Measurements from ENCODE around the gene CPED1.

Gene CPED1

GRCh38 chr7:121202834-121203233, 214.3 kb downstream of the CPED1 start:
- Histone ChIP-seq H3K27ac (no peak overlapping the region), H3K9ac (no peak overlapping the region), H3K4me3 (ENCODE audit: low read depth, low read length) (no peak overlapping the region), H3K79me2 (no peaks in the 10 kb centered on the region), H3K4me2 (ENCODE audit: low read length) (no peak overlapping the region), H3K36me3 (ENCODE audit: control insufficient read depth, insufficient read depth, low read length) (no peaks in the 10 kb centered on the region), H2AFZ (no peak overlapping the region), H3K27me3 (ENCODE audit: control insufficient read depth, insufficient read depth, low read length) (no peaks in the 10 kb centered on the region), H3K9me3 (ENCODE audit: control insufficient read depth, low read length) (no peaks in the 10 kb centered on the region), H3K4me1 (no peaks in the 10 kb centered on the region)
- no peak for TF ChIP-seq CTCF (IDR thresholded peaks at IDR 0.05)

GRCh38 chr7:121204537-121204936, 216.0 kb downstream of the CPED1 start:
- TF ChIP-seq CTCF (IDR thresholded peaks at IDR 0.05): no peak
- no peaks in the 10 kb centered on the region for H3K27me3 ChIP-seq (ENCODE audit: control insufficient read depth, insufficient read depth, low read length)
- no peaks in the 10 kb centered on the region for H3K9me3 ChIP-seq (ENCODE audit: control insufficient read depth, low read length)
- H3K4me1 ChIP-seq: no peaks in the 10 kb centered on the region
- no peak overlapping the region for H3K27ac ChIP-seq
- no peak overlapping the region for H2AFZ ChIP-seq
- H3K4me2 ChIP-seq (ENCODE audit: low read length): no peak overlapping the region
- H3K4me3 ChIP-seq (ENCODE audit: low read depth, low read length): no peak overlapping the region
- no peaks in the 10 kb centered on the region for H3K79me2 ChIP-seq
- no peaks in the 10 kb centered on the region for H3K36me3 ChIP-seq (ENCODE audit: control insufficient read depth, insufficient read depth, low read length)
- H3K9ac ChIP-seq: no peak overlapping the region

- H3K4me3 ChIP-seq (ENCODE audit: low read depth, low read length): no peak overlapping the region
- H3K27me3 ChIP-seq (ENCODE audit: control insufficient read depth, insufficient read depth, low read length): no peaks in the 10 kb centered on the region
- H3K27ac ChIP-seq: no peak overlapping the region
- H3K4me2 ChIP-seq (ENCODE audit: low read length): no peak overlapping the region
- no peaks in the 10 kb centered on the region for H3K4me1 ChIP-seq
- H2AFZ ChIP-seq: no peak overlapping the region
- no peak overlapping the region for H3K9ac ChIP-seq
- TF ChIP-seq CTCF (IDR thresholded peaks at IDR 0.05): no peak
- no peaks in the 10 kb centered on the region for H3K36me3 ChIP-seq (ENCODE audit: control insufficient read depth, insufficient read depth, low read length)
- H3K9me3 ChIP-seq (ENCODE audit: control insufficient read depth, low read length): no peaks in the 10 kb centered on the region
- H3K79me2 ChIP-seq: no peaks in the 10 kb centered on the region
These were observed 217.3 kb downstream of the CPED1 start for GRCh38 chr7:121205777-121206176.

- H3K4me1 ChIP-seq: no peaks in the 10 kb centered on the region
- H3K9ac ChIP-seq: no peak overlapping the region
- no peak overlapping the region for H2AFZ ChIP-seq
- H3K27ac ChIP-seq: no peak overlapping the region
- H3K4me2 ChIP-seq (ENCODE audit: low read length): no peak overlapping the region
- H3K79me2 ChIP-seq: no peaks in the 10 kb centered on the region
- H3K27me3 ChIP-seq (ENCODE audit: control insufficient read depth, insufficient read depth, low read length): no peaks in the 10 kb centered on the region
- H3K4me3 ChIP-seq (ENCODE audit: low read depth, low read length): no peak overlapping the region
- H3K9me3 ChIP-seq (ENCODE audit: control insufficient read depth, low read length): no peaks in the 10 kb centered on the region
- no peaks in the 10 kb centered on the region for H3K36me3 ChIP-seq (ENCODE audit: control insufficient read depth, insufficient read depth, low read length)
- TF ChIP-seq CTCF (IDR thresholded peaks at IDR 0.05): no peak
These were observed 222.7 kb downstream of the CPED1 start for GRCh38 chr7:121211253-121211652.

GRCh38 chr7:121212036-121212435, 223.5 kb downstream of the CPED1 start:
- H3K27me3 ChIP-seq (ENCODE audit: control insufficient read depth, insufficient read depth, low read length): no peaks in the 10 kb centered on the region
- TF ChIP-seq CTCF (IDR thresholded peaks at IDR 0.05): no peak
- H3K79me2 ChIP-seq: no peaks in the 10 kb centered on the region
- no peak overlapping the region for H3K4me3 ChIP-seq (ENCODE audit: low read depth, low read length)
- no peak overlapping the region for H3K9ac ChIP-seq
- H3K36me3 ChIP-seq (ENCODE audit: control insufficient read depth, insufficient read depth, low read length): no peaks in the 10 kb centered on the region
- no peaks in the 10 kb centered on the region for H3K4me1 ChIP-seq
- no peak overlapping the region for H2AFZ ChIP-seq
- no peak overlapping the region for H3K4me2 ChIP-seq (ENCODE audit: low read length)
- H3K9me3 ChIP-seq (ENCODE audit: control insufficient read depth, low read length): no peaks in the 10 kb centered on the region
- H3K27ac ChIP-seq: no peak overlapping the region
